MM.1S (cell line): ENCODE results near the gene ATXN10.

Source experiments
- DNase-seq: peaks from one replicate; pipeline ENCODE4 v3.0.0-alpha.2; 2015
- H2AFZ ChIP-seq: fragments of 300-600 bp; sonication (generic); 2 replicates; pipeline ENCODE4 v1.6.0; 2016; ENCODE audit warnings: antibody characterized with exemption, low read length
- H3F3A ChIP-seq: fragments of 300-600 bp; sonication (generic); 2 replicates; pipeline ENCODE4 v1.6.1; 2016; ENCODE audit warnings: mild to moderate bottlenecking, antibody characterized with exemption, low read length, moderate library complexity, mixed read lengths; ENCODE audit not compliant: insufficient read depth
- H3K27ac ChIP-seq: fragments of 300-600 bp; sonication (generic); 2 replicates; pipeline ENCODE4 v1.5.1; 2016; ENCODE audit warnings: mild to moderate bottlenecking, low read length
- H3K27me3 ChIP-seq: fragments of 300-600 bp; sonication (generic); replicated peaks from 2 replicates; pipeline ENCODE4 v1.6.0; 2016; ENCODE audit warnings: low read length; ENCODE audit not compliant: insufficient read depth
- H3K36me3 ChIP-seq: fragments of 300-600 bp; sonication (generic); replicated peaks from 2 replicates; pipeline ENCODE4 v1.6.1; 2016; ENCODE audit warnings: mild to moderate bottlenecking, low read length, mixed read lengths; ENCODE audit not compliant: insufficient read depth
- H3K4me1 ChIP-seq: fragments of 300-600 bp; sonication (generic); 2 replicates; pipeline ENCODE4 v1.6.1; 2016; ENCODE audit warnings: low read length, mixed read lengths
- H3K4me2 ChIP-seq: fragments of 300-600 bp; sonication (generic); 2 replicates; pipeline ENCODE4 v1.6.0; 2016; ENCODE audit warnings: low read depth, low read length
- H3K4me3 ChIP-seq: fragments of 300-600 bp; sonication (generic); 2 replicates; pipeline ENCODE4 v1.5.1; 2016; ENCODE audit warnings: low read length, mixed read lengths
- H3K79me2 ChIP-seq: fragments of 300-600 bp; sonication (generic); 2 replicates; pipeline ENCODE4 v1.6.1; 2016; ENCODE audit warnings: mixed run types, low read length, mixed read lengths
- H3K9ac ChIP-seq: fragments of 300-600 bp; sonication (generic); 2 replicates; pipeline ENCODE4 v1.6.1; 2016; ENCODE audit warnings: low read length, mixed read lengths
- H3K9me2 ChIP-seq: fragments of 300-600 bp; sonication (generic); replicated peaks from 2 replicates; pipeline ENCODE4 v1.6.1; 2016; ENCODE audit warnings: mild to moderate bottlenecking, low read length, mixed read lengths; ENCODE audit not compliant: insufficient read depth
- H3K9me3 ChIP-seq: fragments of 300-600 bp; sonication (generic); replicated peaks from 2 replicates; pipeline ENCODE4 v1.6.1; 2016; ENCODE audit warnings: mild to moderate bottlenecking, low read length, mixed read lengths; ENCODE audit not compliant: insufficient read depth
- H4K20me1 ChIP-seq: fragments of 300-600 bp; sonication (generic); 2 replicates; pipeline ENCODE4 v1.6.1; 2016; ENCODE audit warnings: mild to moderate bottlenecking, low read length, moderate library complexity, mixed read lengths; ENCODE audit not compliant: insufficient read depth
- EZH2 ChIP-seq: fragments of 300-600 bp; sonication (generic); optimal IDR thresholded peaks from 2 replicates; pipeline ENCODE3; 2017; ENCODE audit warnings: low read depth, mild to moderate bottlenecking, antibody characterized with exemption, low read length, mixed read lengths
- EZH2phosphoT487 ChIP-seq: fragments of 300-600 bp; sonication (generic); IDR thresholded peaks from 2 replicates; pipeline ENCODE4 v1.6.1; 2018; ENCODE audit warnings: antibody characterized with exemption, low read length
- TF ChIP-seq, protein P1 (sequence below): fragments of 300-600 bp; sonication (generic); IDR thresholded peaks from 2 replicates; pipeline ENCODE4 v1.5.1; 2016; ENCODE audit warnings: antibody characterized with exemption, low read length, mixed read lengths

ATXN10 gene

DNA sequence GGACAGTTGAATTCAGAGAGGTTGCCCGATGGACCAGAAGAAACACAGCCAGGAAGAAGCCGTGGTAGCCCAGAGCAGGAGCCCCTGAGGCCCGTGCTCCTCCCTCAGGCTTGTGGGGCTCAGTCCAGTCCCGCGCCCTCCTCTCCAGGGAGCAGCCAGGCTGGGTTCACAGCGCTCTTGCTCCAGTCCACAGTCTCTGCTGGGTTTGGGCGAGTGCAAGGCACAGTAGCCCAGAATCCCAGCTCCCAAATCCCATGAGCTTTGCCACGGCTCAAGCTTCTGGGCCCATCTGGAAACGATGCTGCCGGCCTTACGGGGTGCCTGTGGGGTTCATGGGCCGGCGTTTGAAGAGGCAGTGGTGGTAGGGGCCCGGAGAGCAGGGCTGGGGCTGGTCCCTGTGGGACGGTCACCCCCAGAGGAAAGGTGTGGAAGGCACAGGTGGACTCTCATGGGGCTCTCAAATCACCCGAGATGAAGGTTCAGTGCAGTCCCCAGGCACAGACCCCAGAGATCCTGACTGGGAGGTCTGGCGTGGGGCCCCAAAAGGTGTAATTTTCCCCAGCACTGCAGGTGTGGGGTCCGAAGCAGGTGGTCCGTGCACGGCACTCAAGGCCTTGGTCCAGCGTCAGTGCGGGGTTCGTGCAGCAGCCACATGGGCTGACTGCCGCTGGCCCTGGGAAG lies 30.6 kb upstream of the ATXN10 start:
- H3K27ac ChIP-seq, result no peak overlapping the region

DNA sequence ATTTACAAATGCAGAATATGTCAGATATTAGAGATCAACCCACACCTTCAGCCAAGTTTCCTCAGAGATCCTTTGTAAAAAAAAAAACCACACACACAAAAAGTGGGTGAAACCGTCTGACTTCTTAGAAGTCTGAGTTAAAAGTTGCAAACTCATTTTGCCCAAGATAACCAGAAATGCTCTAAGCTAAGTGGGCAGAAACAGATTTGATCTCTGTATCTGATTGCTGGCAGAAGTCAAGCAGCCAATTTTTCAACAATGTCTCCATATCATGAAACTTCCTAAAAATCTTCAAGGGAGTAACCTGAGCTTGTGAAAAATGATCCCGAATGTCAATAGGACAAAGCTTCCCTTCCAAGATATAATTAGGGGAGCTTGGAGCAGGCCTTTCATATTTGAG lies 28.6 kb upstream of the ATXN10 start:
- Histone ChIP-seq H3K9me2 (no peaks in the 10 kb centered on the region), H3K27ac (no peak overlapping the region), H3K9ac (no peak overlapping the region), H3K79me2 (no peaks in the 10 kb centered on the region), H3K4me1 (no peaks in the 10 kb centered on the region; the same call in 1 of the 2 replicates), H3K4me2 (no peak overlapping the region), H2AFZ (no peak overlapping the region), H3K4me3 (no peak overlapping the region), H4K20me1 (no peaks in the 10 kb centered on the region), H3K27me3 (peaks cover 86% of the 10 kb centered on the region), H3K9me3 (no peaks in the 10 kb centered on the region), H3F3A (no peaks in the 10 kb centered on the region), H3K36me3 (no peaks in the 10 kb centered on the region)
- no peak for TF ChIP-seq EZH2phosphoT487
- no peak for TF ChIP-seq EZH2
- TF ChIP-seq, protein P1, sequence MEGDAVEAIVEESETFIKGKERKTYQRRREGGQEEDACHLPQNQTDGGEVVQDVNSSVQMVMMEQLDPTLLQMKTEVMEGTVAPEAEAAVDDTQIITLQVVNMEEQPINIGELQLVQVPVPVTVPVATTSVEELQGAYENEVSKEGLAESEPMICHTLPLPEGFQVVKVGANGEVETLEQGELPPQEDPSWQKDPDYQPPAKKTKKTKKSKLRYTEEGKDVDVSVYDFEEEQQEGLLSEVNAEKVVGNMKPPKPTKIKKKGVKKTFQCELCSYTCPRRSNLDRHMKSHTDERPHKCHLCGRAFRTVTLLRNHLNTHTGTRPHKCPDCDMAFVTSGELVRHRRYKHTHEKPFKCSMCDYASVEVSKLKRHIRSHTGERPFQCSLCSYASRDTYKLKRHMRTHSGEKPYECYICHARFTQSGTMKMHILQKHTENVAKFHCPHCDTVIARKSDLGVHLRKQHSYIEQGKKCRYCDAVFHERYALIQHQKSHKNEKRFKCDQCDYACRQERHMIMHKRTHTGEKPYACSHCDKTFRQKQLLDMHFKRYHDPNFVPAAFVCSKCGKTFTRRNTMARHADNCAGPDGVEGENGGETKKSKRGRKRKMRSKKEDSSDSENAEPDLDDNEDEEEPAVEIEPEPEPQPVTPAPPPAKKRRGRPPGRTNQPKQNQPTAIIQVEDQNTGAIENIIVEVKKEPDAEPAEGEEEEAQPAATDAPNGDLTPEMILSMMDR, result no peak
- no peak for DNase-seq

More for the DNA sequence above, 30.6 kb upstream of the ATXN10 start:
- no peaks in the 10 kb centered on the region for H3K9me3 ChIP-seq
- no peaks in the 10 kb centered on the region for H3K9me2 ChIP-seq
- no peaks in the 10 kb centered on the region; the same call in 1 of the 2 replicates for H3K4me1 ChIP-seq
- TF ChIP-seq EZH2, result no peak
- TF ChIP-seq EZH2phosphoT487, result no peak
- TF ChIP-seq, protein P1, result no peak
- H3K4me2 ChIP-seq, result no peak overlapping the region
- H3K27me3 ChIP-seq, result peaks cover 91% of the 10 kb centered on the region
- H3K9ac ChIP-seq, result no peak overlapping the region
- no peaks in the 10 kb centered on the region for H3K36me3 ChIP-seq
- H4K20me1 ChIP-seq, result no peaks in the 10 kb centered on the region
- H2AFZ ChIP-seq, result no peak overlapping the region
- H3K79me2 ChIP-seq, result no peaks in the 10 kb centered on the region
- H3F3A ChIP-seq, result no peaks in the 10 kb centered on the region
- H3K4me3 ChIP-seq, result no peak overlapping the region
- no peak for DNase-seq

DNA sequence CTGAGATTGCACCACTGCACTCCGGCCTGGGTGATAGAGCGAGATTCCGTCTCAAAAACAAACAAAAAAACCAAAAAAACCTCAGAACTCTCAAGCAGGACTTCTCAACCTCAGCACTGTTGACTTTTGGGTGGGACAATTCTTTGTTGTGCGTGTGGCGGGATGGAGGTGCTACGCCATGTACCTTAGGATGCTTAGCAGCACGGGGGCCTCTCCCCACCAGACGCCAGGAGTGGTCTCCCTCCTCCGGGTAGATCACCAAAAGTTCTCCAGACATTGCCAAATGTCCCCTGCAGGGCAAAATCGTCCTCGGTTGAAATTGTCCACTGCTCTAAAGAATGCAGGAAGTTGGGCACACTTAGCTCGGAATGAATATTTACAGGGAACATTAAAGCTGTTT lies 26.9 kb upstream of the ATXN10 start:
- no peaks in the 10 kb centered on the region; the same call in 1 of the 2 replicates for H3K4me1 ChIP-seq
- no peaks in the 10 kb centered on the region for H3K9me2 ChIP-seq
- no peaks in the 10 kb centered on the region for H4K20me1 ChIP-seq
- H3F3A ChIP-seq, result no peaks in the 10 kb centered on the region
- H2AFZ ChIP-seq, result no peak overlapping the region
- H3K9ac ChIP-seq, result no peak overlapping the region
- no peaks in the 10 kb centered on the region for H3K79me2 ChIP-seq
- peaks cover 77% of the 10 kb centered on the region for H3K27me3 ChIP-seq
- H3K4me2 ChIP-seq, result no peak overlapping the region
- no peak for DNase-seq
- no peaks in the 10 kb centered on the region for H3K9me3 ChIP-seq
- no peak overlapping the region for H3K4me3 ChIP-seq
- H3K27ac ChIP-seq, result no peak overlapping the region
- H3K36me3 ChIP-seq, result no peaks in the 10 kb centered on the region
- no peak for TF ChIP-seq EZH2
- TF ChIP-seq EZH2phosphoT487, result no peak
- TF ChIP-seq, protein P1, result no peak
